ENCODE results near the gene CD300A. TPM values are rescaled to one million over a fixed set of nuclear protein-coding genes. Genes with fewer than 3 reads are reported as not detected.
A peak's percentile ranks its signal among the peaks of the same experiment; 100 is the strongest.
"Not testable (repeated sequence)": the region's sequence is repeated elsewhere in the genome, so short reads cannot be mapped to it uniquely, and the experiment has no call there.

CD300A gene
- polyA plus RNA-seq, 6 donors from 2014 or later = 1.2 to 2.3 (median 1.6) TPM; not detected in 1

- Mint-ChIP-seq H3K36me3 (peaks cover 0 to 13% of the 10 kb centered on the region in 2 donors), H3K4me1 (peaks cover 17 to 25% (median 25%) of the 10 kb centered on the region in 3 donors), H3K27ac (peak overlapping the region; percentile 16 to 100 (median 80)), H3K4me3 (peak overlapping the region in 5 of 8 donors; percentile 3 to 83 (median 44)), H3K27me3 (peaks cover 11 to 21% (median 12%) of the 10 kb centered on the region in 3 donors), H3K9me3 (peaks cover 9 to 15% (median 13%) of the 10 kb centered on the region in 7 donors)
- DNase-seq = no peak
- peak in 1 of 2 donors; percentile 33 for ATAC-seq (ENCODE audit: low read depth in 2 of 2)
These were observed 46.2 kb downstream of the CD300A start for GRCh38 chr17:74512624-74513091.

GRCh38 chr17:74513987-74514631 lies 47.7 kb downstream of the CD300A start:
- Mint-ChIP-seq H3K9me3 (peaks cover 13 to 25% (median 22%) of the 10 kb centered on the region in 7 donors), H3K36me3 (peaks cover 0 to 13% of the 10 kb centered on the region in 2 donors), H3K4me3 (peak overlapping the region; percentile 26 to 91 (median 46)), H3K27ac (peak overlapping the region; percentile 95 to 100 (median 99)), H3K4me1 (peaks cover 17 to 25% (median 25%) of the 10 kb centered on the region in 3 donors), H3K27me3 (peaks cover 11 to 21% (median 12%) of the 10 kb centered on the region in 3 donors)
- ATAC-seq (ENCODE audit: low read depth in 2 of 2) (peak; percentile 47 to 54), DNase-seq (peak; percentile 59)

- peaks cover 0 to 13% of the 10 kb centered on the region in 2 donors for H3K36me3 Mint-ChIP-seq
- H3K4me3 Mint-ChIP-seq = peak overlapping the region in 6 of 8 donors; percentile 30 to 91 (median 62)
These were observed 48.3 kb downstream of the CD300A start for GRCh38 chr17:74514632-74515334.

GRCh38 chr17:74515941-74516340 lies 49.5 kb downstream of the CD300A start:
- DNase-seq (no peak), ATAC-seq (ENCODE audit: low read depth in 2 of 2) (no peak)
- Mint-ChIP-seq H3K4me3 (no peak overlapping the region), H3K36me3 (peaks cover 0 to 13% of the 10 kb centered on the region in 2 donors), H3K27me3 (peaks cover 13 to 21% (median 16%) of the 10 kb centered on the region in 3 donors), H3K27ac (peak overlapping the region in 1 of 6 donors; percentile 57), H3K4me1 (peaks cover 20 to 40% (median 37%) of the 10 kb centered on the region in 3 donors), H3K9me3 (peaks cover 13 to 29% (median 25%) of the 10 kb centered on the region in 7 donors)

More at GRCh38 chr17:74514632-74515334, 48.3 kb downstream of the CD300A start:
- peaks cover 13 to 29% (median 25%) of the 10 kb centered on the region in 7 donors for H3K9me3 Mint-ChIP-seq
- H3K27me3 Mint-ChIP-seq = peaks cover 11 to 21% (median 12%) of the 10 kb centered on the region in 3 donors
- H3K27ac Mint-ChIP-seq = peak overlapping the region; percentile 95 to 100 (median 99)
- ATAC-seq (ENCODE audit: low read depth in 2 of 2) (peak; percentile 48 to 56), DNase-seq (no peak)
- peaks cover 17 to 28% (median 25%) of the 10 kb centered on the region in 3 donors for H3K4me1 Mint-ChIP-seq

- Mint-ChIP-seq H3K4me1 (peaks cover 21 to 47% (median 45%) of the 10 kb centered on the region in 3 donors), H3K9me3 (peaks cover 13 to 29% (median 25%) of the 10 kb centered on the region in 7 donors), H3K27ac (peak overlapping the region in 2 of 6 donors; percentile 42 to 52), H3K4me3 (no peak overlapping the region), H3K27me3 (peaks cover 14 to 21% (median 14%) of the 10 kb centered on the region in 3 donors), H3K36me3 (peaks cover 0 to 13% of the 10 kb centered on the region in 2 donors)
- no peak for DNase-seq
- no peak for ATAC-seq (ENCODE audit: low read depth in 2 of 2)
These were observed 50.3 kb downstream of the CD300A start for GRCh38 chr17:74516561-74517328.

- Mint-ChIP-seq H3K36me3 (peaks cover 0 to 19% of the 10 kb centered on the region in 2 donors), H3K4me1 (peaks cover 15 to 36% (median 34%) of the 10 kb centered on the region in 3 donors), H3K27ac (peak overlapping the region in 1 of 6 donors; percentile 81), H3K9me3 (peaks cover 13 to 29% (median 25%) of the 10 kb centered on the region in 7 donors), H3K27me3 (peaks cover 14 to 27% (median 20%) of the 10 kb centered on the region in 3 donors)
- not testable (repeated sequence) for ATAC-seq (ENCODE audit: low read depth in 2 of 2); H3K4me3 Mint-ChIP-seq; DNase-seq
These were observed 52.1 kb downstream of the CD300A start for GRCh38 chr17:74518413-74518981.

- ATAC-seq (ENCODE audit: low read depth in 2 of 2) (peak; percentile 74 to 89), DNase-seq (no peak)
- peaks cover 3 to 36% (median 22%) of the 10 kb centered on the region in 3 donors for H3K27me3 Mint-ChIP-seq
- peaks cover 3 to 18% (median 11%) of the 10 kb centered on the region in 7 donors for H3K9me3 Mint-ChIP-seq
- H3K4me3 Mint-ChIP-seq = peak overlapping the region in 1 of 8 donors; percentile 51
- peaks cover 3 to 26% (median 22%) of the 10 kb centered on the region in 3 donors for H3K4me1 Mint-ChIP-seq
- H3K27ac Mint-ChIP-seq = peak overlapping the region in 2 of 6 donors; percentile 24 to 88
- H3K36me3 Mint-ChIP-seq = peaks cover 0 to 5% of the 10 kb centered on the region in 2 donors
These were observed 53.6 kb downstream of the CD300A start for GRCh38 chr17:74520016-74520434.

GRCh38 chr17:74520790-74521480 lies 54.5 kb downstream of the CD300A start:
- no peak for DNase-seq
- Mint-ChIP-seq H3K4me3 (peak overlapping the region in 2 of 8 donors; percentile 49 to 61), H3K27me3 (peaks cover 8 to 45% (median 28%) of the 10 kb centered on the region in 3 donors), H3K9me3 (peaks cover 0 to 18% (median 11%) of the 10 kb centered on the region in 7 donors), H3K4me1 (peaks cover 3 to 26% (median 22%) of the 10 kb centered on the region in 3 donors), H3K36me3 (peaks cover 0 to 5% of the 10 kb centered on the region in 2 donors), H3K27ac (peak overlapping the region in 3 of 6 donors; percentile 5 to 56 (median 56))
- no peak for ATAC-seq (ENCODE audit: low read depth in 2 of 2)

GRCh38 chr17:74521701-74522201 lies 55.3 kb downstream of the CD300A start:
- peak overlapping the region in 3 of 6 donors; percentile 56 to 72 (median 66) for H3K27ac Mint-ChIP-seq

GRCh38 chr17:74522381-74523105 lies 56.1 kb downstream of the CD300A start:
- Mint-ChIP-seq H3K4me1 (peaks cover 3 to 28% (median 22%) of the 10 kb centered on the region in 3 donors), H3K36me3 (peaks cover 0 to 5% of the 10 kb centered on the region in 2 donors), H3K4me3 (no peak overlapping the region), H3K27ac (peak overlapping the region in 1 of 6 donors; percentile 66), H3K9me3 (peaks cover 0 to 18% (median 11%) of the 10 kb centered on the region in 7 donors), H3K27me3 (peaks cover 8 to 45% (median 18%) of the 10 kb centered on the region in 3 donors)
- no peak for DNase-seq
- ATAC-seq (ENCODE audit: low read depth in 2 of 2) = no peak

More at GRCh38 chr17:74521701-74522201, 55.3 kb downstream of the CD300A start:
- Mint-ChIP-seq H3K27me3 (peaks cover 8 to 45% (median 21%) of the 10 kb centered on the region in 3 donors), H3K36me3 (peaks cover 0 to 5% of the 10 kb centered on the region in 2 donors), H3K4me3 (peak overlapping the region in 4 of 8 donors; percentile 8 to 64 (median 55)), H3K9me3 (peaks cover 0 to 18% (median 11%) of the 10 kb centered on the region in 7 donors), H3K4me1 (peaks cover 3 to 26% (median 22%) of the 10 kb centered on the region in 3 donors)
- no peak for DNase-seq
- no peak for ATAC-seq (ENCODE audit: low read depth in 2 of 2)

GRCh38 chr17:74523308-74523707 lies 56.9 kb downstream of the CD300A start:
- peaks cover 4 to 30% (median 24%) of the 10 kb centered on the region in 3 donors for H3K4me1 Mint-ChIP-seq
- ATAC-seq (ENCODE audit: low read depth in 2 of 2) (no peak), DNase-seq (no peak)
- peaks cover 0 to 5% of the 10 kb centered on the region in 2 donors for H3K36me3 Mint-ChIP-seq
- H3K27ac Mint-ChIP-seq = no peak overlapping the region
- H3K9me3 Mint-ChIP-seq = peaks cover 0 to 12% (median 6%) of the 10 kb centered on the region in 7 donors
- H3K27me3 Mint-ChIP-seq = peaks cover 8 to 45% (median 18%) of the 10 kb centered on the region in 3 donors
- no peak overlapping the region for H3K4me3 Mint-ChIP-seq
